Natural killer cell treated with Interleukin-12 subunit alpha and Interleukin-12 subunit beta and Interleukin-15 and Interleukin-18, amount 100 ng/mL, for 72 hours (primary cell): ENCODE measurements around the gene PABPC4L. TPM values are rescaled to one million over a fixed set of nuclear protein-coding genes. Genes with fewer than 3 reads are reported as not detected.
"Not testable (repeated sequence)": the region's sequence is repeated elsewhere in the genome, so short reads cannot be mapped to it uniquely, and the experiment has no call there.

Experiments used
- ATAC-seq, 2 donors: fragments of 150-1000 bp; cut with Tn5 transposase in 1 of 2; sonication (Bioruptor Pico), chemical (Tn5 transposase) in 1 of 2; 2 replicates each; pipeline ENCODE4 v1.10.0; 2021
- DNase-seq: peaks from one replicate; pipeline ENCODE4 v3.0.0; 2022; ENCODE audit warnings: low spot score
- H3K27ac Mint-ChIP-seq, 2 donors: 1 replicate in 1 of 2; 2 replicates in 1 of 2; pipeline ENCODE4 v1.8.0; 2022; ENCODE audit warnings: mixed read lengths in 2 of 2, mild to moderate bottlenecking in 1 of 2, moderate library complexity in 1 of 2
- H3K27me3 Mint-ChIP-seq, 2 donors: 1 replicate in 1 of 2; 2 replicates in 1 of 2; pipeline ENCODE4 v1.8.0; 2022; ENCODE audit warnings: mixed read lengths in 2 of 2
- H3K36me3 Mint-ChIP-seq: one replicate; pipeline ENCODE4 v1.8.0; 2022; ENCODE audit warnings: mixed read lengths
- H3K4me1 Mint-ChIP-seq, 2 donors: 1 replicate in 1 of 2; 2 replicates in 1 of 2; pipeline ENCODE4 v1.8.0; 2022; ENCODE audit warnings: low read depth in 2 of 2, mixed read lengths in 2 of 2, mild to moderate bottlenecking in 1 of 2
- H3K4me3 Mint-ChIP-seq: one replicate; pipeline ENCODE4 v1.8.0; 2022; ENCODE audit warnings: mixed read lengths
- H3K9me3 Mint-ChIP-seq: 2 replicates; pipeline ENCODE4 v1.8.0; 2022; ENCODE audit warnings: mixed read lengths
- total RNA-seq, 2 donors: library from RNA; stranded (reverse); gene quantifications; one replicate each; pipeline ENCODE4 v1.2.3, GENCODE V29; 2022

PABPC4L gene
- total RNA-seq: not detected

- DNase-seq (no peak), ATAC-seq (no peak)
- Mint-ChIP-seq H3K27ac (no peak within 1 kb of the TSS), H3K9me3 (peaks cover 10% of the 10 kb centered on the region), H3K27me3 (no peaks in the 10 kb centered on the region), H3K4me1 (no peaks in the 10 kb centered on the region), H3K36me3 (no peaks in the 10 kb centered on the region), H3K4me3 (no peak within 1 kb of the TSS)
Observed at GRCh38 chr4:134201216-134202161, at the start of gene PABPC4L. TSS of gene PABPC4L (minus strand) at chr4:134201789. CDS start at chr4:134201019, 770 bp downstream.

GRCh38 chr4:134251322-134251721 lies 49.7 kb upstream of the PABPC4L start:
- no peaks in the 10 kb centered on the region for H3K27me3 Mint-ChIP-seq
- no peaks in the 10 kb centered on the region for H3K4me1 Mint-ChIP-seq
- peaks cover 10% of the 10 kb centered on the region for H3K36me3 Mint-ChIP-seq
- no peak overlapping the region for H3K27ac Mint-ChIP-seq
- ATAC-seq (no peak), DNase-seq (no peak)
- peaks cover 10% of the 10 kb centered on the region for H3K9me3 Mint-ChIP-seq
- no peak overlapping the region for H3K4me3 Mint-ChIP-seq

GRCh38 chr4:134243742-134244713 lies 42.4 kb upstream of the PABPC4L start:
- no peak for DNase-seq
- Mint-ChIP-seq H3K27me3 (no peaks in the 10 kb centered on the region), H3K36me3 (no peaks in the 10 kb centered on the region), H3K4me3 (no peak overlapping the region), H3K4me1 (no peaks in the 10 kb centered on the region), H3K27ac (no peak overlapping the region), H3K9me3 (peaks cover 14% of the 10 kb centered on the region)
- no peak for ATAC-seq

GRCh38 chr4:134219043-134219442 lies 17.5 kb upstream of the PABPC4L start:
- Mint-ChIP-seq H3K27me3 (no peaks in the 10 kb centered on the region), H3K36me3 (peaks cover 6% of the 10 kb centered on the region), H3K27ac (no peak overlapping the region), H3K9me3 (peaks cover 11% of the 10 kb centered on the region), H3K4me3 (no peak overlapping the region), H3K4me1 (no peaks in the 10 kb centered on the region)
- ATAC-seq (no peak), DNase-seq (no peak)

GRCh38 chr4:134216411-134216810 lies 14.8 kb upstream of the PABPC4L start:
- H3K4me1 Mint-ChIP-seq: no peaks in the 10 kb centered on the region
- peaks cover 6% of the 10 kb centered on the region for H3K36me3 Mint-ChIP-seq
- H3K27me3 Mint-ChIP-seq: no peaks in the 10 kb centered on the region
- no peak for DNase-seq
- no peak overlapping the region for H3K27ac Mint-ChIP-seq
- peaks cover 8% of the 10 kb centered on the region for H3K9me3 Mint-ChIP-seq
- no peak overlapping the region for H3K4me3 Mint-ChIP-seq
- ATAC-seq: no peak

- ATAC-seq: no peak
- Mint-ChIP-seq H3K27ac (no peak overlapping the region), H3K4me3 (no peak overlapping the region), H3K9me3 (peaks cover 8% of the 10 kb centered on the region), H3K36me3 (peaks cover 6% of the 10 kb centered on the region), H3K4me1 (no peaks in the 10 kb centered on the region), H3K27me3 (no peaks in the 10 kb centered on the region)
- DNase-seq: no peak
Observed at GRCh38 chr4:134215620-134216344, 14.2 kb upstream of the PABPC4L start.

GRCh38 chr4:134207955-134208354 lies 6.4 kb upstream of the PABPC4L start:
- not testable (repeated sequence) for H3K27ac Mint-ChIP-seq, DNase-seq, H3K27me3 Mint-ChIP-seq, H3K36me3 Mint-ChIP-seq, ATAC-seq, H3K4me1 Mint-ChIP-seq, H3K4me3 Mint-ChIP-seq
- peaks cover 14% of the 10 kb centered on the region for H3K9me3 Mint-ChIP-seq

- no peaks in the 10 kb centered on the region for H3K36me3 Mint-ChIP-seq
Observed at GRCh38 chr4:134202166-134202956, 772 bp upstream of the PABPC4L start.

GRCh38 chr4:134200811-134201215 lies 776 bp downstream of the PABPC4L start:
- H3K27me3 Mint-ChIP-seq: no peaks in the 10 kb centered on the region
- no peak overlapping the region for H3K27ac Mint-ChIP-seq
- H3K9me3 Mint-ChIP-seq: peaks cover 7% of the 10 kb centered on the region
- H3K4me3 Mint-ChIP-seq: no peak overlapping the region
- no peaks in the 10 kb centered on the region for H3K36me3 Mint-ChIP-seq
- DNase-seq: no peak
- H3K4me1 Mint-ChIP-seq: no peaks in the 10 kb centered on the region
- ATAC-seq: no peak

More at GRCh38 chr4:134202166-134202956, 772 bp upstream of the PABPC4L start:
- DNase-seq (no peak), ATAC-seq (no peak)
- Mint-ChIP-seq H3K4me3 (no peak overlapping the region), H3K4me1 (no peaks in the 10 kb centered on the region), H3K27ac (no peak overlapping the region), H3K9me3 (peaks cover 12% of the 10 kb centered on the region), H3K27me3 (no peaks in the 10 kb centered on the region)

GRCh38 chr4:134189949-134190348 lies 11.6 kb downstream of the PABPC4L start:
- Mint-ChIP-seq H3K9me3 (peaks cover 18% of the 10 kb centered on the region), H3K4me3 (no peak overlapping the region), H3K27ac (no peak overlapping the region), H3K27me3 (no peaks in the 10 kb centered on the region), H3K4me1 (no peaks in the 10 kb centered on the region), H3K36me3 (no peaks in the 10 kb centered on the region)
- no peak for ATAC-seq
- no peak for DNase-seq

GRCh38 chr4:134189480-134189879 lies 12.1 kb downstream of the PABPC4L start:
- H3K9me3 Mint-ChIP-seq: peaks cover 15% of the 10 kb centered on the region
- no peaks in the 10 kb centered on the region for H3K36me3 Mint-ChIP-seq
- H3K4me3 Mint-ChIP-seq: no peak overlapping the region
- H3K27me3 Mint-ChIP-seq: no peaks in the 10 kb centered on the region
- ATAC-seq (no peak), DNase-seq (no peak)
- H3K4me1 Mint-ChIP-seq: no peaks in the 10 kb centered on the region
- no peak overlapping the region for H3K27ac Mint-ChIP-seq

- ATAC-seq: no peak
- peaks cover 10% of the 10 kb centered on the region for H3K36me3 Mint-ChIP-seq
Observed at GRCh38 chr4:134178706-134179105, 22.9 kb downstream of the PABPC4L start.

GRCh38 chr4:134174271-134174670 lies 27.3 kb downstream of the PABPC4L start:
- peaks cover 15% of the 10 kb centered on the region for H3K36me3 Mint-ChIP-seq
- H3K27ac Mint-ChIP-seq: no peak overlapping the region
- no peaks in the 10 kb centered on the region for H3K27me3 Mint-ChIP-seq
- no peak overlapping the region for H3K4me3 Mint-ChIP-seq
- DNase-seq (no peak), ATAC-seq (no peak)
- peaks cover 14% of the 10 kb centered on the region for H3K9me3 Mint-ChIP-seq
- H3K4me1 Mint-ChIP-seq: no peaks in the 10 kb centered on the region

More at GRCh38 chr4:134178706-134179105, 22.9 kb downstream of the PABPC4L start:
- Mint-ChIP-seq H3K4me1 (no peaks in the 10 kb centered on the region), H3K27me3 (no peaks in the 10 kb centered on the region), H3K9me3 (peaks cover 32% of the 10 kb centered on the region), H3K4me3 (no peak overlapping the region), H3K27ac (no peak overlapping the region)
- no peak for DNase-seq
